Suppressor macrophage treated with lipopolysaccharide for 1 hour (primary cell): ENCODE data around the gene TBX10.
"Not testable (repeated sequence)": the region's sequence is repeated elsewhere in the genome, so short reads cannot be mapped to it uniquely, and the experiment has no call there.

Source experiments
- DNase-seq, 3 donors: peaks; one replicate each; pipeline ENCODE4 v3.0.0-alpha.2; 2020 to 2022

The TBX10 gene

GRCh38 chr11:67597458-67597857, 42.1 kb downstream of the TBX10 start:
- not testable (repeated sequence) for DNase-seq

- no peak for DNase-seq
These were observed 42.7 kb downstream of the TBX10 start for GRCh38 chr11:67596753-67597300.

GRCh38 chr11:67594480-67594879, 45.1 kb downstream of the TBX10 start:
- no peak for DNase-seq

- no peak for DNase-seq
These were observed 46.0 kb downstream of the TBX10 start for GRCh38 chr11:67593565-67593905.

- no peak for DNase-seq
These were observed 46.5 kb downstream of the TBX10 start for GRCh38 chr11:67592880-67593564.

- DNase-seq: not testable (repeated sequence)
These were observed 50.6 kb downstream of the TBX10 start for GRCh38 chr11:67588899-67589415.

GRCh38 chr11:67588136-67588503, 51.4 kb downstream of the TBX10 start:
- DNase-seq: no peak

- no peak for DNase-seq
These were observed 52.9 kb downstream of the TBX10 start for GRCh38 chr11:67586568-67587250.

- DNase-seq: no peak
These were observed 53.7 kb downstream of the TBX10 start for GRCh38 chr11:67585911-67586310.

GRCh38 chr11:67584881-67585873, 54.4 kb downstream of the TBX10 start:
- DNase-seq: no peak

- peak; percentile 63 to 81 (median 70) for DNase-seq
These were observed 55.2 kb downstream of the TBX10 start for GRCh38 chr11:67584205-67584880.

- peak; percentile 85 to 94 (median 92) for DNase-seq
These were observed 56.0 kb downstream of the TBX10 start, which contains the start of gene GSTP1 for GRCh38 chr11:67583247-67584204. Gene GSTP1 (plus strand): TSS chr11:67583812. CDS start chr11:67583844, 32 bp downstream.

- no peak for DNase-seq
These were observed 57.6 kb downstream of the TBX10 start for GRCh38 chr11:67582011-67582410.

GRCh38 chr11:67581469-67581868, 58.1 kb downstream of the TBX10 start:
- no peak for DNase-seq
